GM23338 (cell line): ENCODE results near the gene LMF1. TPM values are rescaled to one million over a fixed set of nuclear protein-coding genes. Genes with fewer than 3 reads are reported as not detected.

Experiments
- ATAC-seq: fragments of 200-7000 bp; cut with Tn5 transposase; 3 replicates; pipeline ENCODE4 v1.9.1; 2020
- DNase-seq: peaks from one replicate; pipeline ENCODE4 v3.0.0-alpha.2; 2015; ENCODE audit warnings: low spot score
- H2AFZ ChIP-seq: fragments of 200-600 bp; sonication (generic); 2 replicates; pipeline ENCODE4 v1.8.0; 2016; ENCODE audit warnings: antibody characterized with exemption, mild to moderate bottlenecking, moderate library complexity
- H3F3A ChIP-seq: fragments of 200-600 bp; sonication (generic); replicated peaks from 2 replicates; pipeline ENCODE4 v1.8.0; 2017; ENCODE audit warnings: antibody characterized with exemption, mixed run types, low read depth
- H3K27ac ChIP-seq: fragments of 200-600 bp; sonication (generic); 2 replicates; pipeline ENCODE4 v1.6.1; 2016; ENCODE audit warnings: low read depth
- H3K27me3 ChIP-seq: fragments of 200-600 bp; sonication (generic); 2 replicates; pipeline ENCODE4 v1.8.0; 2016; ENCODE audit warnings: mild to moderate bottlenecking, mixed run types, moderate library complexity; ENCODE audit not compliant: insufficient read depth
- H3K36me3 ChIP-seq: fragments of 200-600 bp; sonication (generic); 2 replicates; pipeline ENCODE4 v1.8.0; 2016; ENCODE audit warnings: mild to moderate bottlenecking; ENCODE audit not compliant: insufficient read depth
- H3K4me1 ChIP-seq: fragments of 200-600 bp; sonication (generic); 2 replicates; pipeline ENCODE4 v1.8.0; 2016; ENCODE audit warnings: mild to moderate bottlenecking, moderate library complexity; ENCODE audit not compliant: insufficient read depth
- H3K4me2 ChIP-seq: fragments of 200-600 bp; sonication (generic); 2 replicates; pipeline ENCODE4 v1.7.1; 2017; ENCODE audit warnings: mixed run types
- H3K4me3 ChIP-seq: fragments of 200-600 bp; sonication (generic); 2 replicates; pipeline ENCODE4 v1.6.1; 2016; ENCODE audit warnings: mixed run types
- H3K79me2 ChIP-seq: fragments of 200-600 bp; sonication (generic); replicated peaks from 2 replicates; pipeline ENCODE4 v1.8.0; 2017; ENCODE audit warnings: mild to moderate bottlenecking; ENCODE audit not compliant: insufficient read depth
- H3K9me2 ChIP-seq: fragments of 200-600 bp; sonication (generic); 2 replicates; pipeline ENCODE4 v1.8.0; 2017; ENCODE audit not compliant: insufficient read depth
- H4K20me1 ChIP-seq: fragments of 200-600 bp; sonication (generic); replicated peaks from 2 replicates; pipeline ENCODE4 v1.8.0; 2017; ENCODE audit warnings: mild to moderate bottlenecking; ENCODE audit not compliant: insufficient read depth
- H3K27ac Mint-ChIP-seq: 2 replicates; pipeline ENCODE4 v1.8.0; 2020; ENCODE audit warnings: inconsistent platforms, mild to moderate bottlenecking, moderate library complexity, mixed read lengths
- H3K27me3 Mint-ChIP-seq: 3 replicates; pipeline ENCODE4 v1.8.0; 2022; ENCODE audit warnings: low read depth, mild to moderate bottlenecking, moderate library complexity, mixed read lengths, inconsistent platforms; ENCODE audit not compliant: insufficient read depth, poor library complexity
- H3K36me3 Mint-ChIP-seq: 3 replicates; pipeline ENCODE4 v1.8.0; 2021; ENCODE audit warnings: low read depth, mild to moderate bottlenecking, inconsistent platforms, moderate library complexity, mixed read lengths
- H3K4me1 Mint-ChIP-seq: 3 replicates; pipeline ENCODE4 v1.8.0; 2020; ENCODE audit warnings: mild to moderate bottlenecking, inconsistent platforms, mixed read lengths
- H3K4me3 Mint-ChIP-seq: 3 replicates; pipeline ENCODE4 v1.8.0; 2021; ENCODE audit warnings: moderate library complexity, mild to moderate bottlenecking, inconsistent platforms, mixed read lengths
- H3K9me3 Mint-ChIP-seq: 3 replicates; pipeline ENCODE4 v1.8.0; 2020; ENCODE audit warnings: moderate library complexity, mild to moderate bottlenecking, inconsistent platforms, mixed read lengths
- CREB1 ChIP-seq: fragments of 250-450 bp; sonication (Bioruptor Pico); IDR thresholded peaks from 2 replicates; pipeline ENCODE4 v1.5.0; 2020; ENCODE audit warnings: low read depth, mild to moderate bottlenecking, moderate library complexity
- CTCF ChIP-seq, 2 experiments: fragments of 200-600 bp in 1 of 2; sonication (generic) in 1 of 2; conservative IDR thresholded peaks; 2 replicates each; pipeline versions ENCODE4 v1.5.1 to v1.6.1; 2016 to 2017; ENCODE audit warnings: antibody characterized with exemption in 2 of 2, low read depth in 2 of 2, mild to moderate bottlenecking in 2 of 2, moderate library complexity in 1 of 2
- ETS1 ChIP-seq: IDR thresholded peaks from 2 replicates; pipeline ENCODE4 v1.6.1; 2016; ENCODE audit warnings: antibody characterized with exemption
- EZH2 ChIP-seq: fragments of 200-600 bp; sonication (generic); IDR thresholded peaks from one replicate; pipeline ENCODE4 v1.8.0; 2017; ENCODE audit warnings: antibody characterized with exemption, mild to moderate bottlenecking, low read depth; ENCODE audit not compliant: unreplicated experiment
- EZH2phosphoT487 ChIP-seq: fragments of 200-600 bp; sonication (generic); IDR thresholded peaks from one replicate; pipeline ENCODE4 v1.8.1; 2018; ENCODE audit warnings: antibody characterized with exemption; ENCODE audit not compliant: unreplicated experiment
- JUNB ChIP-seq: IDR thresholded peaks from one replicate; pipeline ENCODE4 v1.6.1; 2016; ENCODE audit warnings: antibody characterized with exemption; ENCODE audit not compliant: unreplicated experiment
- NANOG ChIP-seq: IDR thresholded peaks from 2 replicates; pipeline ENCODE4 v1.6.1; 2016; ENCODE audit warnings: antibody characterized with exemption, borderline replicate concordance
- POLR2AphosphoS5 ChIP-seq: IDR thresholded peaks from 2 replicates; pipeline ENCODE4 v1.6.1; 2016; ENCODE audit warnings: antibody characterized with exemption, low read depth
- REST ChIP-seq: IDR thresholded peaks from one replicate; pipeline ENCODE4 v1.6.1; 2018; ENCODE audit warnings: antibody characterized with exemption; ENCODE audit not compliant: unreplicated experiment
- STAT1 ChIP-seq: IDR thresholded peaks from one replicate; pipeline ENCODE4 v1.6.1; 2016; ENCODE audit warnings: antibody characterized with exemption; ENCODE audit not compliant: unreplicated experiment
- ZNF114 ChIP-seq: fragments of 250-450 bp; sonication (Bioruptor Pico); IDR thresholded peaks from 2 replicates; pipeline ENCODE4 v1.5.0; 2020; ENCODE audit warnings: mild to moderate bottlenecking, moderate library complexity
- ZNF331 ChIP-seq: fragments of 250-450 bp; sonication (Bioruptor Pico); IDR thresholded peaks from 2 replicates; pipeline ENCODE4 v1.5.0; 2020; ENCODE audit warnings: low read depth, mild to moderate bottlenecking, moderate library complexity
- ZNF462 ChIP-seq: fragments of 250-450 bp; sonication (Bioruptor Pico); IDR thresholded peaks from 2 replicates; pipeline ENCODE4 v1.5.0; 2020; ENCODE audit warnings: mild to moderate bottlenecking, moderate library complexity
- polyA plus RNA-seq: library from polyadenylated mRNA; unstranded; fragments of >200 nt; fragmentation: Nextera tagmentation; extraction: Ambion mirVana; gene quantifications from 2 replicates; pipeline ENCODE4 v1.2.1, GENCODE V29; 2016
- total RNA-seq: library from RNA; depleted of rRNA; stranded (reverse); fragments of >200 nt; shearing (Covaris generic); gene quantifications from 2 replicates; pipeline ENCODE4 v1.2.3, GENCODE V29; 2014

The LMF1 gene
- total and polyA plus RNA-seq, 2 experiments from 2014 or later: 4.2 to 10.1 TPM

- Histone ChIP-seq H3K27me3 (no peaks in the 10 kb centered on the region), H2AFZ (no peak overlapping the region), H3K27ac (no peak overlapping the region), H3K4me1 (no peaks in the 10 kb centered on the region), H3F3A (no peaks in the 10 kb centered on the region), H4K20me1 (no peaks in the 10 kb centered on the region), H3K9me2 (no peaks in the 10 kb centered on the region), H3K36me3 (no peaks in the 10 kb centered on the region), H3K4me3 (no peak overlapping the region), H3K4me2 (no peak overlapping the region), H3K79me2 (no peaks in the 10 kb centered on the region)
- no peak for ATAC-seq
- peaks cover 1% of the 10 kb centered on the region for H3K27me3 Mint-ChIP-seq
- H3K9me3 Mint-ChIP-seq: no peaks in the 10 kb centered on the region
- no peaks in the 10 kb centered on the region; the same call in 2 of the 3 replicates for H3K36me3 Mint-ChIP-seq
- DNase-seq: no peak
- H3K4me3 Mint-ChIP-seq: no peak overlapping the region
- no peaks in the 10 kb centered on the region for H3K4me1 Mint-ChIP-seq
- TF ChIP-seq EZH2 (no peak), CTCF (conservative IDR thresholded peaks at IDR 0.05; ENCODE audit: low read depth in 2 of 2) (no peak), ETS1 (no peak), POLR2AphosphoS5 (no peak), ZNF114 (CRISPR knock-in tag) (no peak), ZNF462 (CRISPR knock-in tag) (no peak), REST (no peak), CREB1 (no peak), NANOG (no peak), STAT1 (no peak), JUNB (no peak), EZH2phosphoT487 (no peak), ZNF331 (no peak)
- no peak overlapping the region for H3K27ac Mint-ChIP-seq
These were observed 55.2 kb downstream of the LMF1 start for GRCh38 chr16:915546-915945.
